Body of pancreas (tissue), 4 donors: Measurements from ENCODE around the gene SPART.

Source experiments
- CTCF ChIP-seq, 7 experiments: fragments of 450-650 bp in 4 of 7; fragments of 200-600 bp in 3 of 7; sonication (generic) in 3 of 7; IDR thresholded peaks; one replicate each; pipeline ENCODE4 v1.5.1; 2016 to 2019; ENCODE audit warnings: antibody characterized with exemption in 7 of 7
- POLR2A ChIP-seq, 3 donors: fragments of 450-650 bp; IDR thresholded peaks; one replicate each; pipeline ENCODE4 v1.6.1; 2016; ENCODE audit warnings: antibody characterized with exemption in 3 of 3, mild to moderate bottlenecking in 2 of 3

GRCh38 chr13:36337938-36338641 lies 8.1 kb downstream of the SPART start:
- TF ChIP-seq CTCF (IDR thresholded peaks at IDR 0.05): no peak
- TF ChIP-seq POLR2A (IDR thresholded peaks at IDR 0.05): no peak
